Upper lobe of left lung (tissue), 4 donors: ENCODE measurements around the gene SLC4A8.

ENCODE experiments used
- CTCF ChIP-seq, 6 experiments: fragments of 450-650 bp in 4 of 6; fragments of 200-600 bp in 2 of 6; sonication (generic) in 2 of 6; IDR thresholded peaks; one replicate each; pipeline ENCODE4 v1.5.1; 2016 to 2019; ENCODE audit warnings: antibody characterized with exemption in 6 of 6
- EP300 ChIP-seq, 4 donors: sonication (generic); formaldehyde crosslinking; IDR thresholded peaks; one replicate each; pipeline ENCODE4 v1.5.1; 2017; ENCODE audit warnings: antibody characterized with exemption in 4 of 4, control low read depth in 2 of 4
- POLR2A ChIP-seq, 4 donors: fragments of 450-650 bp; IDR thresholded peaks; one replicate each; pipeline ENCODE4 v1.5.1; 2016 to 2017; ENCODE audit warnings: antibody characterized with exemption in 4 of 4, mild to moderate bottlenecking in 2 of 4
- POLR2AphosphoS5 ChIP-seq, 2 donors: sonication (generic); formaldehyde crosslinking; IDR thresholded peaks; one replicate each; pipeline ENCODE4 v1.5.1; 2017; ENCODE audit warnings: antibody characterized with exemption in 2 of 2

GRCh38 chr12:51403681-51404136, 20.9 kb upstream of the SLC4A8 start:
- TF ChIP-seq CTCF (IDR thresholded peaks at IDR 0.05), result no peak
- TF ChIP-seq POLR2AphosphoS5 (IDR thresholded peaks at IDR 0.05), result peak in 1 of 2 donors; percentile 15
- TF ChIP-seq POLR2A (IDR thresholded peaks at IDR 0.05), result no peak
- no peak for TF ChIP-seq EP300 (IDR thresholded peaks at IDR 0.05)
